Ascending aorta (tissue), 2 donors: Measurements from ENCODE around the gene COL20A1. TPM values are rescaled to one million over a fixed set of nuclear protein-coding genes. Genes with fewer than 3 reads are reported as not detected.

Source experiments
- DNase-seq, 2 donors: peaks; one replicate each; pipeline ENCODE4 v3.0.0-alpha.2; 2019; ENCODE audit warnings: low spot score in 2 of 2
- H3K27ac ChIP-seq, 2 donors: fragments of 200-600 bp; sonication (generic); one replicate each; pipeline ENCODE4 v1.5.1; 2016 to 2017; ENCODE audit warnings: mild to moderate bottlenecking in 1 of 2
- H3K27me3 ChIP-seq: fragments of 200-600 bp; sonication (generic); one replicate; pipeline ENCODE4 v1.5.1; 2017
- H3K36me3 ChIP-seq, 2 donors: fragments of 200-600 bp; sonication (generic); one replicate each; pipeline ENCODE4 v1.5.1; 2016
- H3K4me1 ChIP-seq, 2 donors: fragments of 200-600 bp; sonication (generic); one replicate each; pipeline ENCODE4 v1.5.1; 2016 to 2017; ENCODE audit warnings: mild to moderate bottlenecking in 1 of 2
- H3K4me3 ChIP-seq, 2 donors: fragments of 200-600 bp; sonication (generic); one replicate each; pipeline ENCODE4 v1.5.1; 2016 to 2017; ENCODE audit warnings: mild to moderate bottlenecking in 1 of 2
- H3K9me3 ChIP-seq, 2 donors: fragments of 200-600 bp; sonication (generic); one replicate each; pipeline ENCODE4 v1.5.1; 2016
- intact Hi-C: fragments of 100-400 bp; cut with DNase I; formaldehyde crosslinking; loops from one replicate; pipeline ENCODE4 v1.15.1; 2023
- total RNA-seq: library from RNA; depleted of rRNA; stranded (reverse); fragments of >200 nt; gene quantifications from one replicate; pipeline ENCODE4 v1.1.0, GENCODE V29; 2016
- TF ChIP-seq, protein P1 (sequence below), 3 experiments: fragments of 200-600 bp in 2 of 3; fragments of 450-650 bp in 1 of 3; sonication (generic) in 2 of 3; IDR thresholded peaks; one replicate each; pipeline ENCODE4 v1.5.1; 2016 to 2019; ENCODE audit warnings: antibody characterized with exemption in 3 of 3, mild to moderate bottlenecking in 1 of 3, moderate library complexity in 1 of 3

COL20A1 gene
- total RNA-seq, 1 donor from 2014 or later = not detected

DNA sequence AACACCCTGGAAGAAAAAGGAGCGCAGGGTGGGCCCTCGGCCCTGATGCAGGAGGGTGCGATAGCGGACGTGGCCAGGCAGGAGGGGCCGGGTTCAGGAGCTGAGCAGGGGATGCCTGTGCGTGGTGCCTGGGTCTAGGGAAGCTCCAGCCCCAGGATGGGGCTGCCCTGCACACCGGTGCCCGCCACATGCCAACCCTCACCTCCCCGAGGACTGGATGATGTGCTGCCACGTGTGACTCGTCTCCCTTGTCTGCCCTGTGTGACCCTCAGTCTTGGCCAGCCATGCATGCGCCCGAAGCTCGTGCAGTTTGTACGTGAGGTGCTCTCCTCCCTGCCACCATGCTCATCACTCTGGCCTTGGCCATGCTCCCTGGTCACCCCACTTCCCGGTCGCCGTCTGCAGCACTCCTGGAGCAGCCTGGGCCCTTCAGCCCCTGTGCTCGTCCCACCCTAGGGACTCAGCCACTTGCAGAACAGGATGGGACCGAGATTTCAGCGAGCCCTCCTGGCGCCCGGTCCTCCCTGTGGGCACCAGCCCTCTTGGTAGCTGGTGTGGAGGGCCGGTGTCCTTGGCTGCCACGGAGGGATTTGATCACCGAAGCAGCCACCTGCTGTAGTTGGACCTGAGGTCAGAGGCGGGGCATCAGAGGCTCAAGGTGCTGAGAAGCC lies 4.3 kb upstream of the COL20A1 start:
- DNase-seq = no peak
- peaks cover 48 to 53% of the 10 kb centered on the region in 2 donors for H3K36me3 ChIP-seq
- no peaks in the 10 kb centered on the region for H3K27me3 ChIP-seq
- H3K27ac ChIP-seq = no peak overlapping the region
- no peak overlapping the region for H3K4me3 ChIP-seq
- H3K4me1 ChIP-seq = no peaks in the 10 kb centered on the region
- intact Hi-C loops = no loop called here
- H3K9me3 ChIP-seq = no peaks in the 10 kb centered on the region
- TF ChIP-seq, protein P1, sequence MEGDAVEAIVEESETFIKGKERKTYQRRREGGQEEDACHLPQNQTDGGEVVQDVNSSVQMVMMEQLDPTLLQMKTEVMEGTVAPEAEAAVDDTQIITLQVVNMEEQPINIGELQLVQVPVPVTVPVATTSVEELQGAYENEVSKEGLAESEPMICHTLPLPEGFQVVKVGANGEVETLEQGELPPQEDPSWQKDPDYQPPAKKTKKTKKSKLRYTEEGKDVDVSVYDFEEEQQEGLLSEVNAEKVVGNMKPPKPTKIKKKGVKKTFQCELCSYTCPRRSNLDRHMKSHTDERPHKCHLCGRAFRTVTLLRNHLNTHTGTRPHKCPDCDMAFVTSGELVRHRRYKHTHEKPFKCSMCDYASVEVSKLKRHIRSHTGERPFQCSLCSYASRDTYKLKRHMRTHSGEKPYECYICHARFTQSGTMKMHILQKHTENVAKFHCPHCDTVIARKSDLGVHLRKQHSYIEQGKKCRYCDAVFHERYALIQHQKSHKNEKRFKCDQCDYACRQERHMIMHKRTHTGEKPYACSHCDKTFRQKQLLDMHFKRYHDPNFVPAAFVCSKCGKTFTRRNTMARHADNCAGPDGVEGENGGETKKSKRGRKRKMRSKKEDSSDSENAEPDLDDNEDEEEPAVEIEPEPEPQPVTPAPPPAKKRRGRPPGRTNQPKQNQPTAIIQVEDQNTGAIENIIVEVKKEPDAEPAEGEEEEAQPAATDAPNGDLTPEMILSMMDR (IDR thresholded peaks at IDR 0.05) = no peak

DNA sequence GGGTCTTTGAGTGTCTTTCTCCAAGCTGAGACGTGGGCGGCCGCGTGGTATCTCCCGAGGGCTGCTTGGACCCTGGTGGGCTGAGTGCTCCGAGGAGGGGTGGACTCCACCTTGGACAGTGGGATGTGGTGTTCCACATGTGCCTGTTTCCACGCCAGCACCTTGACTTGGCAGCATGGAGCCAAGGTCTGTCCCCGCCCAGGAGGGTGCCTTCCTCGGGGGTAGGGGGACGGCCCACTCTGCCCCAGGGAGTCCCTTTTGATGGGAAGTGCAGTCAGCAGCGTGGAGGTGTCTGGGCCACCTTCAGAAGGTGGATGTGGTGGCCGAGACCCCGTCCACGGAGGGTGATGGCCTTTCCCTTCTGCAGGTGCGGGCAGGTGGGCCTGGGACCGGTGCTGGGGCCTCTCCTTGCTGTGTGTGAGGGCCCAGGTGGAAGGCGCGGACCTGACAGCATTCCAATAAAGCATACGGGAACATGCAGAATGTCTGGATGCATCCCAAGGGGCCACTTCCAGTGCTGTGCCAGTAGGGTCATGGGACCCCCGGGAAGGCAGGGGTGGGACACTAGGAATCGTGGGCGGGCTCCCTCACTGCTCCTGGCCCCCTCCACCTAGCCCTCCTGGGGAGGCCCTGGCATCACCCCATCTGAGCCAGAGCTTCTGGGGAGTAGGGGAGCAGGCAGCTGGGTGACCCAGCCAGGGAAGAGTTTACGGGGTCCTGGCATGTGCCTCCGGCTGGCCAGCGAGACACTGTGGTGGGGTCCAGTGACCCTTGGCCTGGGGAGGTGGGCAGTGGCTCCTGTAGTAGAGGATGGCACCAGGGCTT lies 3.5 kb upstream of the COL20A1 start:
- Histone ChIP-seq H3K36me3 (peaks cover 40 to 46% of the 10 kb centered on the region in 2 donors), H3K4me3 (no peak overlapping the region), H3K27ac (no peak overlapping the region), H3K4me1 (no peaks in the 10 kb centered on the region), H3K27me3 (no peaks in the 10 kb centered on the region), H3K9me3 (no peaks in the 10 kb centered on the region)
- TF ChIP-seq, protein P1 (IDR thresholded peaks at IDR 0.05) = no peak
- DNase-seq = no peak
- intact Hi-C loops = no loop called here

DNA sequence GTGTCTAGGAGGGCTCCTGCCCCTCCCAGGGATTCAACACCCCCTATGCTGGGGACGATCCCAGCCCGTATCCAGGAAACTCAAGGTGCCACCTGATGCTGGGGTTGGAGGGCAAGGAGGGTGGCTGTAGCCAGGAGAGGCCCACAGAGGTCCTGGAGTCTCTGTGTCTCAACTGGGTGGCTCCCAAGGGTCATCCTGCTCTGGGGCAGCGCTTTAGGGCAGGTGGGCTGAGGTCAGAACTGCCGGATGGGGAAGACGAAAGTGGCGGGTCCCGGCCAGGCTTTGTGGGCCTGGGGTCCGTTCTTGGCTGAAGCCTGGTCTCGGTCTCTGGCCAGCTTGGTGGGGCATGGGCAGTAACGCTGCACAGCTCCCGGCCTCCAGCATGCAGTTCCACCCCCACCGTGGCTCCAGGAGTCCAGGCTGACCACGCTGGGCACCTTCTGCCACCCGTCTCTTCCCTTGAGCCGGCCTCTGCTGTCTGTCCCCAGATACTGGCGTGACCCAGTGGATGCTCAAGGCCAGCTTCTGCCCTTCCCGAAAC lies 2.8 kb upstream of the COL20A1 start:
- H3K9me3 ChIP-seq = no peaks in the 10 kb centered on the region
- no peak for DNase-seq
- H3K4me1 ChIP-seq = no peaks in the 10 kb centered on the region
- TF ChIP-seq, protein P1 (IDR thresholded peaks at IDR 0.05) = no peak
- intact Hi-C loops = no loop called here
- no peak overlapping the region for H3K4me3 ChIP-seq
- peaks cover 33 to 39% of the 10 kb centered on the region in 2 donors for H3K36me3 ChIP-seq
- no peak overlapping the region for H3K27ac ChIP-seq
- no peaks in the 10 kb centered on the region for H3K27me3 ChIP-seq

DNA sequence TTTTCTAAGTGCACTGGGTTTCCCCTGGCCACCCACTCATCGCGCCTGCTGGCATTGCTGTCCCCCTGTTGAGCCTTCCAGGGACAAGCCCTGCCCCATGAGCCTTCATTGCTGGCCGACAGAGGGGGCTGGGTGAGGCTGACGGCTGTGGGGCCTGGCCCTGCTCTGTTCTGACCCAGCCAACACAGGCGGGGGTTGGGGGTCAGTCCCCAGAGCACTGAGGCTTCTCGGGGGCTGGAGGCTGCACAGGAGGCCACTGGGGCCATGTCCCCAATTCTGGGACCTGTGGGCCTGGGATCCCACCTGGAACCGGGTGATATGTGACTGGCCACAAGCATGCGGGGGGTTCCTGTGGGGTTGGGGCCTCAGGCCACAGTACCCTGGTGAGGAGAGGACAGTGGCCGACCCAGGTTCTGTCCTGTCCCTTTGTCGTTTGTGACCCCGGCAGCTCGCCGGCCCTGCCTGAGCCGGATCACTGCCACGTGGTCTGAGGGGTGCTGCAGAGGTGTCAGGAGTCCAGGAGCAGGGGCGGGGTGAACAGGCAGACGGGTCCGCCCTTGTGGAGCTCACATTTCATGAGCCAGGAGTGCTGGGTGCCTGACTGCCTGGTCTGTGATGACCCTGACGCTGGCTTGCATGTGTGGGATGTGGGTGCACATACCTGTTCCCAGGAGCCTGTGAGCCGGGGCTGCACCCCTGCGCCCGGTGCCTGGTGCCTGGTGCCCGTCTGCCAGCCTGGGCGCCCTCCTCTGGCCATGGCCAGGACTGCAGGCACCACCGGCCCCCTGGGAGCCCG lies 2.1 kb upstream of the COL20A1 start:
- intact Hi-C loops = no loop called here
- DNase-seq = no peak
- Histone ChIP-seq H3K9me3 (no peaks in the 10 kb centered on the region), H3K27ac (no peak overlapping the region), H3K27me3 (peaks cover 6% of the 10 kb centered on the region), H3K4me1 (no peaks in the 10 kb centered on the region), H3K4me3 (no peak overlapping the region), H3K36me3 (peaks cover 29 to 32% of the 10 kb centered on the region in 2 donors)
- TF ChIP-seq, protein P1 (IDR thresholded peaks at IDR 0.05) = peak; percentile 32 to 63 (median 55)

DNA sequence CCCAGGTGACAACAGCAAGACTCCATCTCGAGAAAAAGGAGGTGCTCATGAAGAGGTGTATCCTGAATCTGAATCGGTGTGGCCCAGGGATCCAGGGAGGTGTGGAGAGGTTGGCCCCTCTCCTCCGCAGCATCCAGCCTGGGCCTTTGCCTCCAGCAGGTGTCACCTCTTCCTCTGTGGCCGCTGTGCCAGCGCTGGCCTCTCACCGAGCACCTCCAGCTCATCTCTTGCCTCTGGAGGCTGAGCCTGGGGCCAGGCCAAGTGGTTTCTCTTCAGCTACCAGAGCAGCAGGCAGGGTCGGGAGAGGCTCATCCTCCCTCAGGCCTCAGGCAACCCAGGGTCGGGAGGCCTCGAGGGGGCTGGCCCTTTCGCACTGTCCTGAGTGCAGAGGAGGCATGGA lies 1.2 kb upstream of the COL20A1 start:
- Histone ChIP-seq H3K36me3 (peaks cover 21 to 23% of the 10 kb centered on the region in 2 donors), H3K4me1 (no peaks in the 10 kb centered on the region), H3K27me3 (peaks cover 13% of the 10 kb centered on the region), H3K4me3 (no peak overlapping the region), H3K9me3 (no peaks in the 10 kb centered on the region), H3K27ac (no peak overlapping the region)
- DNase-seq = no peak
- TF ChIP-seq, protein P1 (IDR thresholded peaks at IDR 0.05) = no peak
- intact Hi-C loops = no loop called here
